Measurements from ENCODE around the gene FTO.
"Not testable (repeated sequence)": the region's sequence is repeated elsewhere in the genome, so short reads cannot be mapped to it uniquely, and the experiment has no call there.

Gene FTO

DNA sequence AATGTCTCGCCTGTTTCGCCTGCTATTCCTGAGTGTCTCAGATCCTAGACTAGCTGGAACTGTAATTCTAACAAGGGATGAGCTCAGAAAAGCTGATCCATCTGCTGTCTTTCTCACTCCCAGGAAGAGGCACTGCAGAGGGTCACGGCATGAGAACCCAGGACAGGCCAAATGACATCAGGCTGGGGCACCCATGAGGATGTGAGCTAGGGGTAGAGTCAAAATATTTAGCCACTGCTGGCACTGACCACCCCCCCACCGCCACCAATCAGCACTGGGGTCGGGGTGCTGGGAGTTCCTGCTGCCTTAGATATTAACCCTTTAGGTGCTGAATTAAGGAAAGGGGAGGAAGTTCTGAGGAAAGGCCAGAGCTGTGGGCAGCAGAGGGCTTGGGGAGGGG is 470.2 kb downstream of the FTO start:
- no peak for DNase-seq

DNA sequence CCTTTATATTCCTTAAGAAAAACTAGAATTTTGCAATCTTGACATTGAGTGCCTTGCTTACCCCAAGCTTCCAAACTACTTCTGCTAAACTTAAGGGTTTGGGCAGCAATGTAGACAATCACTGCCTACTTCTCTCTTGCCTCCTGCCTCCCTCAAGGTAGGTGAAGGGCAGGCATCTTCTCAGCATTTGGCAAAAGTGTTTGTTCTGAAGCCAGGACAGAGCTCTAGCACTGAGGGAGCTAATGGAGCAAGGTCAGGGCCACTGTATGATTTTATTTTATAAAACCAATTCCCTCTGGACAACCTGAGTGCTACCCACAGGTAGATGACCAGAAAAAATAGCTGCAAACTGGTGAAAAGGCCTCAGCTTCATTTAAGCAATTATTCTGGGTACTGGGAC is 470.8 kb downstream of the FTO start:
- no peak for DNase-seq

DNA sequence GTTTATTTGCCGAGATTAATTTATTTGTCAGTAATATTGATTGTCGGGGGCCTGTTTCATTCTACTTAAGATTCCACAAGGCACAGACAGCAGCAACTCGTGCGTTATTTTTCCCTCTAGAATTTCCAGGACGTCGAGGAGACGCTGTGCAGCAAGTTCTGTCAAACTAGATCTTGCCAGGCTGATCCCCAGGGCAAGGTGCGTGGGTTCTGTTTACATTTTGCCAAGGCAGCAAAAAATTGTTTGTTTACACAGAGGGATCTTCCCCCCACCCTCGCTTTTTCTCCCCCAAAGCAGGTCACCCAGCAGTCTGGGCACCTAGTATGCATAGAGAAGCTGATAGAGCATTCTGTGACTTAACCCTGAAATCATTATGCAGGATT is 471.2 kb downstream of the FTO start:
- DNase-seq, result no peak

DNA sequence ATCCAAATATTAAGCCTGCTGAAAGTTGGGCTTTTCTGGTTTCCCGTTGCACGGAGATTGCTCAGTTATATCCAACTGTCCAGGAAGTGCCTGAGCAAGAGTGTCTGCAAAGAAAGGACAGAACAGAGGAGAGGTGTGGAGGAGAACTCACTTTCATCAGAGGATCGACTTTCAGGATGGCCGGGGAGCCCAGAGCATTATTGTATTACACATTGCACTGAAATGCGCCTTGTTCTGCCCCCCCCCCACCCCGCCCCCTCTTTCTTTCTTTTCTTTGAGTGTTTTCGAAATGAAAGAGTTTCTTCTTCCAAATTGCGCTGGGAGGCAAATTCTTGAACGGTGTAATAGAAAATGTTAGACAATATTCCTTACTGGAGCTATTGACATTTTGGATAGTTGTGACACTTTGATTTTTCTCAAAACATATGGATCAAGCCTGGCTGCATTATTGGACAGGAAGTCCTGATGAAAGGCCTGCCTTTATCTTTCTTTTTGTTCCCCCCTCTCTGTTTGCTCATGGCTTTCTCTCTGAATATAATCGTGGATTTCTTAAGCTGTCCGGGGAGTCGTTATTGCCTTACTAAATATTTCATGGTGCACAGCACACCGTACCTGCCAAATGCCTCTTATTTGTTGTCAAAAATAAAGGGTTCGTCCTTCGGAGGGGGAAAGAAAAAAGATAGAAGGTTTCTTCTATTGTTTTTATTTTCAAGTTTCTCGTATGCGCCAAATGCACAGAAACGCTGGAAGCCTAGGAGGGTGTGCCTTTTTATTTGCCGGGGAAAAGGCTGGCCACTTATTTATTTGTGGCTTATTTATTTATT is 471.8 kb downstream of the FTO start:
- no peak for DNase-seq

DNA sequence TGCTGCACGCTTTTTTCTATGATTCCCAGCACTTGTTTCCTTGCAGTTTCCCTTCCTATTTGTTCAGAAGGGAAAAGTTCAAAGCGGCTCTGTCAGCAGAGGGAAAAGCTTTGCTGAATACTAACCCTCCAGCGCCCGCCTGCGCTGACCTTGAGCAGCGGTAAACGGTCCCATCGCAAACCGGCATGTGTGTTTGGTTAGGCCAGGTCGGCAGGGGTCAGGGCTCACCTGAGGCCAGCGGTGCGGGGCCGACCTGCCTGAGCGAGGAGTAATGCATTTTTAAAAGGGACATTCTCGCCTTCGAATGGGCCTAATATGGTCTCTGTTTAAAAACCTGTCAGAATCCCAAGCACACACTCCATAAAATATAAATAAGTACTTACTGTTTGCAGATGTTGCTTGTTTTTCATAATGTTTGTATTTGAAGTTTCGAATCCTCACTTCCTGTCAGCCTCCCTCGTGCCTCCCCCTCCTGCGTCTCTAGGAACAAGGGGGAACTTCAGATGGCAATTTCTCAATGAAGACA is 472.5 kb downstream of the FTO start:
- DNase-seq, result no peak

DNA sequence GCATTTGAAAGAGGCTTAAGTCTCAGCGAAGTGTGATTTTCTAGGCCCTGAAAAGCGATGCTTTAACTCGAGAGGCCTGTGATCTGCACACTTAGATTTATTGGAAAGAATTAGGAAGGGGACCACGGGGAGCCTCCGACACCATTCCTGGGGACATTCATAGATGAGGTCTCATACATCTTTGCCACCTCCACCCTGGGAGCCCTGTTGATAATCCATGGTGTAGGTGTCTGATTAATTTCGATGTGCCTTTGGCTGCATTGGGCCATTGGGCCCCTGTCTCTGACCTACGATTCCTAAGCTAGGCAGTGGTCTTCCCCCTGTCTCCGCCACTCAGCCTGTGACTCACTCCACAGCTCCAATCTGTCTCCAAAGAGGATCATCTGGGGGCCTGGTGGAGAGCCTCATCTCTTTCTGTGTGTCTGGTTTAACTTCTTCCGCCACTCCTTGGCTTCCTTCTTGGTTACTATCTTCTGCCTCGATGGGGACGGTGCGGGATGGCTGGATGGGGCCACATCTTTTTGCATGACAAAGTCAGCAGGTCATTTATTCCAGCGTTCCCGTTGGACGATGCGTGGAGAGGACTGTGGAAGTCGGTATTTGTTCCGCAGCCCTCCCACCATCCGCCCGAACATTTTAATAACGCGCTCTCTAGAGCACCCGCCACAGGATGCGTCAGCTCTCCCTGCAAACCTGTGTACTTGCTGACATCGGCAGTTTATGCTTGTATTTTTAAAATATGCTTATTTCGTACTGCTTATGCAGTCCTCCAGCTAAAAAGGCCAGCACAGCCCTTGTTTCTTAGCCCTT is 473.3 kb downstream of the FTO start:
- DNase-seq, result no peak

DNA sequence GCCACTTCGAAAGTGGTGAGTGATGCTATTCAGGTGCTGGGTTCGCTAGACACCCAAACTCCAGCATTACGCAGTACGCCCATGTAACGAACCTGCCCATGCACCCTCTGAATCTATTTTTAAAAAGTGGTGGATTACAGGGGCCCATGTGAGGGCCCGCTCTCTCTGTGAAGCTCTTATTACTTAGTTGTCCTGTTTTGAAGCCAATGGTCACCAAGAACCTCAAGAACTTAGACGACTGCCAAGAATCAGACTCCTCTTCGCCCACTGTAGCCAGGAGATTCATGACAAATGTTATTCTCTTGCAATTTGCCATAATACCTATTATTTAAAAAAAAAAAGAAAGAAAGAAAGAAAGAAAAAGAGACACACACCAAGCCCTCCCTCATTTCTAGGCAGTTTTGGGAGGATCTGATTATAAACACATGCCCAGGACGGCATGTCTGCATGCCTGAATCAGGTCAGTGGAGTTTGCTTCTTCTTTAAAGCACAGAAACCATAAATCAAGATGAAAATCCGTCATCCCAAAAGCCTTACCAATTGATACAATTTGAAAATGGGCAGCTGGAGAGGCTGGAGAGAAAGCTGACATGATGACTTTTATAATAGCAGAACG is 474.0 kb downstream of the FTO start:
- no peak for DNase-seq

DNA sequence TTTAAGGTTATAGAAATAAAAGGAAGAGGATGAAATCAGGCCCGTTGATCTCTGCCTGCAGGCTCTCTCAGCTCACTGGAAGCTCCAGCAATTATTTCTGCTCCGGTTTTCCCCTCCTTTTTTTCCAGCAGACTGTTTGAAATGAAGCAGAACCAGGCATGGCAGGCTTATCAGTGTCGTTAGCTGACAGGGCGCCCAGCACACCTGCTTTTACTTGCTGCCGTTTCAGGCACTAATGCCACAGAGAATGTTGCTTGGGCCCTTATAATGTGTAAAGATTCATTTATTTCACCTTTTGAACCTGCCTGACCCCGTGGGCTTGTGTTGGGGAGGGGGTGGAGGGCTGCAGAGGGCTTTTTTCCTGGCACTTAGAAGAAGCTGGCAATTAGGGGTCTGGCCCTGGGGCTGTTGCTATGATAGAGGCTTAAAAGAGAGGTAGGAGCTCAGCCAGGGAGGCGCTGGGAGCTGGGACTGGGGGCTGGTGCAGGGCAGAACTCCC is 474.6 kb downstream of the FTO start:
- DNase-seq, result no peak

DNA sequence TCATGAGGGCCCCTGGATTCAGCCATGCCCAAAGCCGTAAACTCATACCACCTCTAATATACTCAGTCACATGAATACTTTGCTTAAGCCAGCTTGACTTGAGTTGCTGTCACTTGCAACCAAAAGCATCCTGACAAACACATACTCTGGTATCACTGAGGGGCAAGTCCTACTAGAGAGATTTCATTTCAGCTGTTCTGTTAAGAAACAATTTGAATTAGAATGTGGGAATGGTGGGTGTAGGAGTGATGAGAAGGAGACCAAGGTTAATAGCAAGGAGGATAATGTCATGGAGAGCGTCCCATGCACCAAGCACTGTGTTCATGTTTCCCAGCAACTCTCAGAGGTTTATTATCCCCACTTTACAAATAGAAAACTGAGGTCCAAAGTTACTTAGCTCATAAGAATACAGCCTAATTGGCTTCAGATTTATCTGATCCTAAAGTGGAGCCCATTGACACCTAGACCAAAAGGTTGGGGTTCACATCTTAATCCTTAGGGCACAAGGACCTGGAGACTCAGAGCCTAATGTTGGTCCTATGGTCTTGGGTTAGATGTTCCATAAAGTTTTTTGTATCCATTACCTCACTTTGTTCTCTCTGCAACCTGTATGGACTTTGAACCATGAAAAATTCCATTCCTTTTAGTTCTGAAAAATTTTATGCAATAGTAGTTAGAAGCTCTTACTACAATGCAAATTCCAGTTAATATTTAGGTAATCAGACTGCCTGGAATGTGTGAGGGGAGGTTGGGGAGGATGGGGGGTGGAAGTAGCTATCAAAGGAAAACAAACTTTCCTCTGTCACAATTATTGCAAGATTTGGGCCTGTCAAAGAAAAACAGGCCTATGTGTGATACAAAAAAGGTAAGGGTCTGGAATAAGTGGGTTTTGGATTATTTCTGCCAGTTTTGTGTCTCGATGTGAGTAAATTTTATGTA is 476.7 kb downstream of the FTO start:
- DNase-seq, result no peak

DNA sequence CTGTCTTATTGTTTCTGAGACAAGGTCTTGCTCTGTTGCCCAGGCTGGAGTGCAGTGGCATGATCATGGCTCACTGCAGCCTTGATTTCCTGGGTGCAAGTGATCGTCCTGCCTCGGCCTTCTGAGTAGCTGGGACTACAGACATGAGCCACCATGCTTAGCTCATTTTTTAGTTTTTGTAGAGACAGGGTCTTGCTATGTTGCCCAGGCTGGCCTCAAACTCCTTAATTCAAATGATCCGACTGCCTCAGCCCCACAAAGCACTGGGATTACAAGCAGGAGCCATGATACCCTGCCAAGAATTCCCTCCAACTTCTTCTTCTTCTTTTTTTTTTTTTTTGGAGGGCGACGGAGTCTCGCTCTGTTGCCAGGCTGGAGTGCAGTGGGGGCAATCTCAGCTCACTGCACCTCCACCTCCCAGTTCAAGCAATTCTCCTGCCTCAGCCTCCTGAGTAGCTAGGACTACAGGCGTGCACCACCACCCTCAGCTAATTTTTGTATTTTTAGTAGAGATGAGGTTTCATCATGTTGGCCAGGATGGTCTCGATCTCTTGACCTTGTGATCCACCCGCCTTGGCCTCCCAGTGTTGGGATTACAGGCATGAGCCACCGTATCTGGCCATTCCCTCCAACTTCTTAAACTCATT is 477.9 kb downstream of the FTO start:
- DNase-seq, result not testable (repeated sequence)

DNA sequence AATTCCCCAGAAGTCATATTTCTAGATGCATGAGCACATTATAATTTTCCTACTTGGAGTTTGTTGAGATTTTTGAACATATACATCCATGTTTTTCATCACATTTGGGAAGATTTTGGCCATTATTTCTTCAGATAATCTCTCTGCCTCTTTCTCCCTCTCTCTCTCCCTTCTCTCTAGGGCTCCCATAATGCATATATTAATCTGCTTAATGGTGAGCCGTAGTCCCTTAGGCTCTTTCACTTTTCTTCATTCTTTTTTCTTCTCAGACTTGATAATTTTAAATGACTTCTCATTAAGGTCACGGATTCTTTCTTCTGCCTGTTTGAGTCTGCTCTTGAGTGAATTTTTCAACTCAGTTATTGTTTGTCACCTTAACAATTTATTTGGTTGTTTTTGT is 481.1 kb downstream of the FTO start:
- DNase-seq, result no peak

DNA sequence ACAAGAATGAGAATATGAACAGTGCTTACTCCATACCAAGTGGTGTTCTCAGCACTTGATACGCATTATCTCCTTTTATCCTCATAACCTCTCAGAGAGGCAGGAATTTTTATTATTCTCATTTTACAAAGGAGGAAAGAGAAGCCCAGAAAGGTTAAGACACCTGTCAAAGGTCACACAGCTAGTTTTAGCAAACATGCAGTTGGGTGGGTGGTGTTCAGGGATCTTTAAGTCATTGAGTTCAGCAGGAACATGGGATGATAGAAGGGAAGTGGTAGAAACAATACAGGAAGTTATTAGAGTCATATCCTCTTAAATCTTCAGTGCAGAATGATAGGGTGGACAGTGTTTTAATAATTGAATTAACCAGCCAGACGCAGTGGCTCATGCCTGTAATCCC is 487.2 kb downstream of the FTO start:
- no peak for DNase-seq

DNA sequence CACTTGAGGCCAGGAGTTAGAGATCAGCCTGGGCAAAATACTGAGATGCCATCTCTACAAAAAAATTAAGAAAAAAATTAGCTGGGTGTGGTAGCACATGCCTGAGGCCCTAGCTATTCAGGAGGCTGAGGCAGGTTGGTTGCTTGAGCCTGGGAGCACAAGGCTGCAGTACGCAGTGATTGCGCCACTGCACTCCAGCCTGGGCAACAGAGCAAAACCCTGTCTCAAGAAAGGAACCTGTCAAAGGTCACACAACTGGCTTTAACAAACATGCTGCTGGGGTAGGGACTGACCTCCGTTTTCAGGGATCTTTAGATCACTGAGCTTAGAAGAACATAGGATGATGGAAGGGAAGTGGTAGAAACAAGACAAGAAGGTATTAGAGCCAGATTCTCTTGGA is 487.6 kb downstream of the FTO start:
- DNase-seq, result no peak

DNA sequence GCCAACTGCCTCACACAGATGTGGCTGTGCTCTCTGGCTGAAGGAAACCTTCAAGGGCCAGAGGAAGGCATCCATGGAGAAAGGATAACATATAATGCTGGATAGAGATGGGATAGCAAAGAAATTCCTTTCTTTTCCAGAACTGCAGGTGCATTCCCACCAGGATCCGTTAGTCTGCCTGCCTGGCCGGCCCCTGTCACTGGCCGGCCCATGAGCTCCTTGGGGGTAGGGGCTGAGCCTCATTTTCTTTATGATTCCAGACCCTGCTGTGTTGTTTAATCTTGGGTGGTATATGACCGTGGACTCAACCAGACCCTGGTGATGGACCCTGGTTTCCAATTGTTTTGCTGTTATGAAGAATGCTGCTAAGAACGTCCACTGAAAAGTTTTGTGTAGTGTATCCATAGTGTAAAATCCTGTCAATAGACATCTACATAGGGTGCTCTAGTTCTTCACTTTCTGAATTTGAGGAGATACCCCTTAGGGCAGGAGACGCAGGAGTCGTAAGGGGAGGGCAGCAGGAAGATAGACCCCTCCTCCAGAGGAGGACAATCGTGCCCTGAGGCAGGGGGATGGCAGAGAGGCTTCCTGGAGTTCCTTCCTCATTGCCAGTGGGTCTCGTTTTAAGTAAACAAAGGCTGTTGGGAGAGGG is 489.2 kb downstream of the FTO start:
- DNase-seq, result no peak

DNA sequence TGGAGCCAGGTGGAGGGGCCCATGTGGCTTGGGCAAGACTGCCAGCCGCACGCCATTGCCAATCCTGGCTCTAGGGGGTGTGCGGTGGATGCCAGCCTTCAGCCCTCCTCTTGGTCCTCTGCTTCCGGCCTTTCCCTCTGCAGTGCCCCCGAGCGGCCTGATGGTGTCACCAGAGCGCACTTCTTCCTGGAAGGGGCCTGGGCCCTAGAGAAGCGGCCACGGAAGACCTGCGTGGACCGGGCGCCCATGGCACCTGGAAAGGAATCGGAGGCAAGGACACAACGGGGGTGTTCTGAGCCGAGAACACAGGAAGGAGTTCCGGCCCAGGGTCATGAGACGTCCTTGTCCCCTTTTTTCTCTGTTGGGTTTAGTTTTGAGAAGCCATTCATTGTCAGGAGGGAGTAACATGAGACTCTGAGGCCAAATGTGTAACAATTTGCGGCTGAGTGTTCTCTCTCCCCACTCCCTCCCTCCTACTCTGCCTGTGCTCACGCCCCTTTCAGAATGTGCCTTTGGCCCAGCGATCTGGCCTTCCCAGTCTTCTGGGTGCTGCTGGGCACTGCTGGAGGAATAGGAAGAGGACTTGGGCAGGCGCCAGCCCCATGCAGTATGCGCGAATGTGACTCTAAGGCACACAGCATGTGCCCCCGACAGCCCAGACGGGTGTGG is 489.8 kb downstream of the FTO start:
- no peak for DNase-seq

DNA sequence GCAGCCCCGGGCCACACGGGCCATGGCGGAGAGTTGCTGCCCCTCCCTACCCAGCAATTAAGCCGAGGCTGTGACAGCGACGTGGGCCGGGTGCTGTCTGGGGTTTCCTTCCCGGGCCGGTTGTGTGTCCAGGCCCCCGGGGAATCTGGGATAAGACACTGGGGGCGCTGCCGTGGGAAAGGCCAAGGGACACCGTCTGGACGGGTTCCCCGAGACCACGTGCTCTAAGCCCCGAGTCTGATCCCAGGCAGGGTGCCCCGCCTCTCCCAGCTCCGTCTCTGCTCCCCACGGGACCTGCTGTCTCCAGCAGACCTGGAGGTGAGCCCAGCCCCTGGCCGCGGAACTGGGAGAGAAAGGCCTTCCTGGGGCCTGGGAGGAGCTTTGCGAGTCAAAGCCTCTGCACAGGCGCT is 490.4 kb downstream of the FTO start:
- DNase-seq, result no peak

DNA sequence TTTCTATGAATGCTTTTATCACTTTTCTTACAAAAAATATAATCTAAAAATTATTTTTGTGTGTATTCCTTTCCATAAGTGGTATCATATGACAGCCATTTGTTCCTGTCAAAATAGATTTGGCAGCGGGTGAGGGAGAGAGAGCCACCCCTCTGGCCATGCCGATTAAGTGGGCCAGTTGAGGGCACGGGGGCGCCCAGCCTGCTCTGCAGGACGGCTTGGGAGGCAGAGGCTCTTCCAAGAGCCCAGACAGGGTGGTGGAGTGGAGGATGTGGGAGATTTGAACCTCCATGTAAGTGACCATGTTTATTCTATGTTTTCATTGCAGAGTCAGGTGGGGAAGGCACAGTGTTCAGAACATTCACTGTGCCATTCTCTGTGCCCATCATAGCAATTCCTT is 493.8 kb downstream of the FTO start:
- DNase-seq, result no peak

DNA sequence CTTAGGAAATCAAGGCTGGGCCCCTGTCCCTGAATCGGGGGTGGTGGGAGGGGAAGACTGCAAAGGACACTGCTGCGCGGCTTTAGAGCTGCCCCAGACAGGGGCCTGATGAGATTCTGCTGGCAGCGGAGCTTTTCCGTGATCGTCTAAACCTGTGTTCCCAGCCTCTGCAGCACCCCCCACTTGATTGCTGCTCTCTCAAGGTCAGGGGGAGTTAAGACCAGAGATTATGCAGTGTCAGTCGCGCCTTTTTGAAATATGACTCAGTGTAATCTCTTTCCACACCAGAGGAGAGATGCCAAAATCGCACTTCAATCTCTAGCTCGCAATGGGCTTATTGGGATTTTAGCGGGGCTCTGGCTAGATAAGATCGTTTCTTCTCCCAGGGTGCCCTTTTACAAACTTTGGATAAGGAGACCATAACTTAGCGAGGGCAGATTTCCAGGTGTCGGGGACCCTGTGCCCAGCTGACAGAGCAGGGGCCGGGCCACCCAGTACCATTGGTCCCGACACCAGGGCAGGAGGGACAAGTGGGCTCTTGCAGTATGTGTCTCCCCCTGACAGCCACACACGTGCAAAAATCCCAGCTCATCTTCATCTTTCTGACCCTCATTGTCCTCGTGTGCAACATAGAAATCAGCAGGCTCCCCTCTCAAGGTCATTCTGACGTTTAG is 495.7 kb downstream of the FTO start:
- no peak for DNase-seq

DNA sequence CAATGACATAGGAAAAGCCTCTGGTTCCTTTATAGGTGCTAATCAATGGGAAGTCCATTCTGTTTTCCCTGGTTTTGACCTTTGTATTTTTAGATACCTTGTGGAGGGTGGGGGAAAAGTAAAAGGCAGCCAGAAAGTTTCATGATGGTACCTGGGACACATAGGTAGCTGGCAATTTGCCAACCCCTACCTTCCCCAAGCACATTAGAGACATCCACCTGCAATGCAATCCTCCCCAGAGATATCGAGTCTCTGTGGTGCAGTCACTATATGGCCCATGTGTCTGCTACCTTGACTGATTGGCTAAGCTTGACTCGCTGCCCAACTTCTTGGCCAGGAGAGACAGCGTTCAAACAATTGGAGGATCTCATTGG is 496.2 kb downstream of the FTO start:
- no peak for DNase-seq

DNA sequence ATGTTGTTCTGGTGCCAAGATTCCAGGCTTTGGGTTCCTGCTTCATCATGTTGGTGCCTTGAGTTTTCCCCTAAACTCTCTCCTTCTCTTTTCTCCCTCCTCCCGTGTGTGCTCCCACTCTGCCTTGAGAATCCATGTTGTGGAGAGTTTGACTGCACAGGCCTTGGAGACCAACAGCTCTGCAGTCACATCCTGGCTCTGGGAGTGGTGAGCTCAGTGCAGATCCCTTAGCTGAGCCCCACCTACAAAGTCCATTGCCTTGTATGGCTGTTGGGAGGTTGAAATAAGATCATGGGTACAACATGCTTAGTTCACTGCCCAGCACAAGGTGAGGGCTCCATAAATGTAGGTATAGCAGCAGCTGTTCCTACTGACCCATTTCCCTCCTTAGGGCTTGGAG is 496.8 kb downstream of the FTO start:
- no peak for DNase-seq

Measured in NCI-H1048 (cell line).